PC-9 (cell line): Measurements from ENCODE around the gene UGGT1. TPM values are rescaled to one million over a fixed set of nuclear protein-coding genes. Genes with fewer than 3 reads are reported as not detected.

Experiments
- BruUV-seq: library from RNA; stranded (reverse); fragments of 400-500 nt; replicated peaks from 2 replicates; lab custom pipeline; 2021; lab: Mats Ljungman, UMichigan
- CTCF ChIA-PET: fragments of 300-600 bp; sonication (Branson Sonifier 250); formaldehyde crosslinking; loops from one replicate; lab custom pipeline; 2022; ENCODE audit warnings: antibody characterized with exemption; lab: Charles Lee
- POLR2A ChIA-PET: fragments of 300-600 bp; sonication (Branson Sonifier 250); formaldehyde crosslinking; loops from one replicate; lab custom pipeline; 2022; ENCODE audit warnings: antibody characterized with exemption; ENCODE audit not compliant: unreplicated experiment; lab: Charles Lee
- DNase-seq, 2 experiments: peaks; one replicate each; pipeline versions ENCODE4 v3.0.0 to v3.0.0-alpha.2; 2015 to 2022; ENCODE audit warnings: mixed read lengths in 1 of 2
- H2AFZ ChIP-seq: fragments of 200-600 bp; sonication (generic); 2 replicates; pipeline ENCODE4 v1.8.1; 2017; ENCODE audit warnings: antibody characterized with exemption
- H3F3A ChIP-seq: fragments of 200-600 bp; sonication (generic); 2 replicates; pipeline ENCODE4 v1.8.1; 2017; ENCODE audit warnings: antibody characterized with exemption, mild to moderate bottlenecking, low read depth; ENCODE audit not compliant: insufficient read depth
- H3K27ac ChIP-seq: fragments of 200-600 bp; sonication (generic); 2 replicates; pipeline ENCODE4 v1.6.1; 2016; ENCODE audit warnings: mixed run types
- H3K27me3 ChIP-seq: fragments of 200-600 bp; sonication (generic); 2 replicates; pipeline ENCODE4 v1.6.1; 2016; ENCODE audit warnings: low read depth, mixed run types; ENCODE audit not compliant: insufficient read depth
- H3K36me3 ChIP-seq: fragments of 200-600 bp; sonication (generic); 2 replicates; pipeline ENCODE4 v1.6.1; 2016; ENCODE audit warnings: low read depth, mixed run types
- H3K4me1 ChIP-seq: fragments of 200-600 bp; sonication (generic); replicated peaks from 2 replicates; pipeline ENCODE4 v1.6.1; 2016; ENCODE audit warnings: mixed run types; ENCODE audit not compliant: insufficient read depth
- H3K4me2 ChIP-seq: fragments of 200-600 bp; sonication (generic); 2 replicates; pipeline ENCODE4 v1.6.1; 2017; ENCODE audit warnings: mixed run types
- H3K4me3 ChIP-seq: fragments of 200-600 bp; sonication (generic); 2 replicates; pipeline ENCODE4 v1.6.1; 2016; ENCODE audit warnings: mixed run types
- H3K79me2 ChIP-seq: fragments of 200-600 bp; sonication (generic); 2 replicates; pipeline ENCODE4 v1.6.1; 2017; ENCODE audit warnings: low read depth, mixed run types
- H3K9me2 ChIP-seq: fragments of 200-600 bp; sonication (generic); 2 replicates; pipeline ENCODE4 v1.8.1; 2017; ENCODE audit warnings: mild to moderate bottlenecking; ENCODE audit not compliant: insufficient read depth
- H3K9me3 ChIP-seq: fragments of 200-600 bp; sonication (generic); 2 replicates; pipeline ENCODE4 v1.8.1; 2016; ENCODE audit warnings: low read depth; ENCODE audit not compliant: insufficient read depth
- H4K20me1 ChIP-seq: fragments of 200-600 bp; sonication (generic); 2 replicates; pipeline ENCODE4 v1.8.1; 2017; ENCODE audit not compliant: insufficient read depth
- CTCF ChIP-seq: fragments of 200-600 bp; sonication (generic); conservative IDR thresholded peaks from 2 replicates; pipeline ENCODE4 v1.6.1; 2017; ENCODE audit warnings: mixed run types, antibody characterized with exemption, mild to moderate bottlenecking, moderate library complexity
- EZH2 ChIP-seq: fragments of 200-600 bp; sonication (generic); IDR thresholded peaks from 2 replicates; pipeline ENCODE4 v1.8.0; 2017; ENCODE audit warnings: antibody characterized with exemption, low read depth
- intact Hi-C: fragments of 100-400 bp; cut with micrococcal nuclease; formaldehyde crosslinking; loops from one replicate; pipeline ENCODE4 v1.10.0; 2022; ENCODE audit not compliant: unreplicated experiment
- total RNA-seq: library from RNA; stranded (reverse); gene quantifications from 2 replicates; pipeline ENCODE4 v1.2.3, GENCODE V29; 2021

The UGGT1 gene
- total RNA-seq, 1 experiment from 2014 or later = 56.9 TPM

- Histone ChIP-seq H3K9me3 (no peaks in the 10 kb centered on the region), H3K36me3 (peaks cover 42% of the 10 kb centered on the region), H3K4me3 (no peak overlapping the region), H3K9me2 (no peaks in the 10 kb centered on the region), H3K4me2 (no peak overlapping the region; the same call in 1 of the 2 replicates), H3F3A (no peaks in the 10 kb centered on the region), H3K4me1 (peaks cover 10% of the 10 kb centered on the region), H3K79me2 (no peaks in the 10 kb centered on the region), H3K27ac (peak overlapping the region; percentile 54), H3K27me3 (no peaks in the 10 kb centered on the region), H4K20me1 (no peaks in the 10 kb centered on the region; the same call in 1 of the 2 replicates), H2AFZ (no peak overlapping the region)
- ChIA-PET POLR2A (interaction anchor here (0.7 kb wide), 1 partner anchor 461 kb away, joined by 4 read pairs; no protein-coding TSS in a partner anchor), CTCF (no interaction called here)
- BruUV-seq = no TSS peak
- intact Hi-C loops = no loop called here
- TF ChIP-seq EZH2 (no peak), CTCF (no peak)
- DNase-seq = no peak
Observed at GRCh38 chr2:128187032-128187654, 96.1 kb downstream of the UGGT1 start.

GRCh38 chr2:128195435-128195984, 104.5 kb downstream of the UGGT1 start:
- CTCF ChIA-PET = no interaction called here
- no peaks in the 10 kb centered on the region for H3K9me2 ChIP-seq
- no TSS peak for BruUV-seq
- H4K20me1 ChIP-seq = 0 out of 2 replicates have a peak, but pooled peaks cover 4% of the 10 kb centered on the region
- peaks cover 6% of the 10 kb centered on the region; the same call in 1 of the 2 replicates for H3K36me3 ChIP-seq
- POLR2A ChIA-PET = no interaction called here
- no peaks in the 10 kb centered on the region for H3K4me1 ChIP-seq
- H3K4me3 ChIP-seq = no peak overlapping the region
- no peak for TF ChIP-seq EZH2
- TF ChIP-seq CTCF = no peak
- no peak for DNase-seq
- no peaks in the 10 kb centered on the region for H3K27me3 ChIP-seq
- intact Hi-C loops = no loop called here
- H2AFZ ChIP-seq = no peak overlapping the region
- no peak overlapping the region for H3K27ac ChIP-seq
- no peaks in the 10 kb centered on the region for H3K79me2 ChIP-seq
- no peaks in the 10 kb centered on the region for H3F3A ChIP-seq
- H3K4me2 ChIP-seq = no peak overlapping the region
- no peaks in the 10 kb centered on the region for H3K9me3 ChIP-seq

- no peaks in the 10 kb centered on the region for H3K4me1 ChIP-seq
- no peaks in the 10 kb centered on the region for H3K9me2 ChIP-seq
- H3K4me3 ChIP-seq = no peak overlapping the region
- intact Hi-C loops = no loop called here
- no peak overlapping the region for H3K4me2 ChIP-seq
- TF ChIP-seq CTCF (no peak), EZH2 (no peak)
- H3K9me3 ChIP-seq = no peaks in the 10 kb centered on the region
- no peaks in the 10 kb centered on the region for H3K79me2 ChIP-seq
- DNase-seq = no peak
- peaks cover under 1% of the 10 kb centered on the region; the same call in 1 of the 2 replicates for H3K36me3 ChIP-seq
- H3K27ac ChIP-seq = no peak overlapping the region
- no peaks in the 10 kb centered on the region for H3K27me3 ChIP-seq
- no TSS peak for BruUV-seq
- no peaks in the 10 kb centered on the region for H3F3A ChIP-seq
- ChIA-PET POLR2A (no interaction called here), CTCF (no interaction called here)
- H4K20me1 ChIP-seq = 0 out of 2 replicates have a peak, but pooled peaks cover 4% of the 10 kb centered on the region
- no peak overlapping the region for H2AFZ ChIP-seq
Observed at GRCh38 chr2:128196026-128196425, 105.0 kb downstream of the UGGT1 start.
